Suprapubic skin (tissue), 4 donors: ENCODE results near the gene LHFPL6. TPM values are rescaled to one million over a fixed set of nuclear protein-coding genes. Genes with fewer than 3 reads are reported as not detected.

Experiments
- DNase-seq, 2 donors: peaks; one replicate each; pipeline ENCODE4 v3.0.0-alpha.2; 2019; ENCODE audit warnings: low spot score in 2 of 2
- H3K27ac ChIP-seq: fragments of 200-600 bp; sonication (generic); one replicate; pipeline ENCODE4 v1.5.1; 2019
- H3K27me3 ChIP-seq: fragments of 200-600 bp; sonication (generic); one replicate; pipeline ENCODE4 v1.5.1; 2019
- H3K36me3 ChIP-seq: fragments of 200-600 bp; sonication (generic); one replicate; pipeline ENCODE4 v1.5.1; 2019
- H3K4me1 ChIP-seq: fragments of 200-600 bp; sonication (generic); one replicate; pipeline ENCODE4 v1.5.1; 2019
- H3K4me3 ChIP-seq: fragments of 200-600 bp; sonication (generic); one replicate; pipeline ENCODE4 v1.5.1; 2019; ENCODE audit warnings: mild to moderate bottlenecking
- H3K9me3 ChIP-seq: fragments of 200-600 bp; sonication (generic); one replicate; pipeline ENCODE4 v1.5.1; 2019
- EP300 ChIP-seq: sonication (generic); formaldehyde crosslinking; IDR thresholded peaks from one replicate; pipeline ENCODE4 v1.6.1; 2017; ENCODE audit warnings: antibody characterized with exemption
- POLR2A ChIP-seq, 2 donors: fragments of 450-650 bp; IDR thresholded peaks; one replicate each; pipeline ENCODE4 v1.6.1; 2017; ENCODE audit warnings: antibody characterized with exemption in 2 of 2, mild to moderate bottlenecking in 2 of 2, moderate library complexity in 2 of 2
- POLR2AphosphoS5 ChIP-seq, 3 donors: sonication (generic); formaldehyde crosslinking; IDR thresholded peaks; one replicate each; pipeline ENCODE4 v1.6.1; 2017; ENCODE audit warnings: antibody characterized with exemption in 3 of 3
- WGBS: methylation state at CpG from one replicate; pipeline ENCODE4 v1.1.5; 2018; 5-methylcytosine and 5-hydroxymethylcytosine counted together
- total RNA-seq, 4 donors: library from RNA; depleted of rRNA; stranded (reverse); fragments of >200 nt; gene quantifications; one replicate each; pipeline ENCODE4 v1.1.0, GENCODE V29; 2016
- TF ChIP-seq, protein P1 (sequence below), 2 donors: fragments of 200-600 bp in 1 of 2; fragments of 450-650 bp in 1 of 2; sonication (generic) in 1 of 2; IDR thresholded peaks; one replicate each; pipeline ENCODE4 v1.5.1; 2016 to 2019; ENCODE audit warnings: antibody characterized with exemption in 2 of 2, mild to moderate bottlenecking in 1 of 2, moderate library complexity in 1 of 2

LHFPL6 gene
- total RNA-seq, 4 donors from 2014 or later, result 10.6 to 21.0 (median 15.6) TPM

DNA sequence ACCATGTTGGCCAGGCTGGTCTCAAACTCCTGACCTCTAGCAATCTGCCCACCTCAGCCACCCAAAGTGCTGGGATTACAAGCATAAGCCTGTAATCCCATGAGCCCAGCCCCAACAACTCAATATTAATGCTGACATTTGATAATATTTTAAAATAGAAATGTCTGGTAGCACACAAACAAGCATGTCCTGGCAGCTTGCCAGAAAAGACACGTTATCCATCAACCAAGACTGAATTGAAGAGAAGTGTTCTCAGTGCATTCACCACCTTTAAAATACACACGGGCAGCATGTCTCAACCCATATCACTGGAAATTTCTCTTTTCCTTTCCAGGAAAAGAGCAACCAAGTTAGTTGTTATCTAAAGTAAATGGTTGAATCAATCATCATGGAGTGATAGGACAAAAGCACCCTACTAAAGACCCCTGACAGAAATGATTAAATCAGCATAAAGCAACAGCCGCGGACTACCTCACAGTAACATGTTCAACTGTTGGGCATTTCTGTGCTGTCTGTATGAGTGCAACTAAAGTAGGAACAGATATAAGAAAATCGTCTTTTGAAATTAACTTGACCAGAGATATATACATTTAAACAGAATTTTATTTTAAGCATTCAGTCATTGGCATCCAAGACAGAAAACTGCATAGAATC is 25.0 kb downstream of the LHFPL6 start:
- Histone ChIP-seq H3K27ac (no peak overlapping the region), H3K4me1 (no peaks in the 10 kb centered on the region), H3K27me3 (no peaks in the 10 kb centered on the region), H3K36me3 (no peaks in the 10 kb centered on the region), H3K4me3 (no peak overlapping the region), H3K9me3 (no peaks in the 10 kb centered on the region)
- TF ChIP-seq, protein P1, sequence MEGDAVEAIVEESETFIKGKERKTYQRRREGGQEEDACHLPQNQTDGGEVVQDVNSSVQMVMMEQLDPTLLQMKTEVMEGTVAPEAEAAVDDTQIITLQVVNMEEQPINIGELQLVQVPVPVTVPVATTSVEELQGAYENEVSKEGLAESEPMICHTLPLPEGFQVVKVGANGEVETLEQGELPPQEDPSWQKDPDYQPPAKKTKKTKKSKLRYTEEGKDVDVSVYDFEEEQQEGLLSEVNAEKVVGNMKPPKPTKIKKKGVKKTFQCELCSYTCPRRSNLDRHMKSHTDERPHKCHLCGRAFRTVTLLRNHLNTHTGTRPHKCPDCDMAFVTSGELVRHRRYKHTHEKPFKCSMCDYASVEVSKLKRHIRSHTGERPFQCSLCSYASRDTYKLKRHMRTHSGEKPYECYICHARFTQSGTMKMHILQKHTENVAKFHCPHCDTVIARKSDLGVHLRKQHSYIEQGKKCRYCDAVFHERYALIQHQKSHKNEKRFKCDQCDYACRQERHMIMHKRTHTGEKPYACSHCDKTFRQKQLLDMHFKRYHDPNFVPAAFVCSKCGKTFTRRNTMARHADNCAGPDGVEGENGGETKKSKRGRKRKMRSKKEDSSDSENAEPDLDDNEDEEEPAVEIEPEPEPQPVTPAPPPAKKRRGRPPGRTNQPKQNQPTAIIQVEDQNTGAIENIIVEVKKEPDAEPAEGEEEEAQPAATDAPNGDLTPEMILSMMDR (IDR thresholded peaks at IDR 0.05), result no peak
- no peak for TF ChIP-seq POLR2A (IDR thresholded peaks at IDR 0.05)
- no peak for TF ChIP-seq POLR2AphosphoS5 (IDR thresholded peaks at IDR 0.05)
- TF ChIP-seq EP300, result no peak
- DNase-seq, result no peak
- WGBS, result 83% methylated on average over 5 of the region's 5 CpGs

GRCh38 chr13:39577203-39577602 is 25.8 kb downstream of the LHFPL6 start:
- 92% methylated on average over 2 of the region's 2 CpGs for WGBS
- no peaks in the 10 kb centered on the region for H3K36me3 ChIP-seq

DNA sequence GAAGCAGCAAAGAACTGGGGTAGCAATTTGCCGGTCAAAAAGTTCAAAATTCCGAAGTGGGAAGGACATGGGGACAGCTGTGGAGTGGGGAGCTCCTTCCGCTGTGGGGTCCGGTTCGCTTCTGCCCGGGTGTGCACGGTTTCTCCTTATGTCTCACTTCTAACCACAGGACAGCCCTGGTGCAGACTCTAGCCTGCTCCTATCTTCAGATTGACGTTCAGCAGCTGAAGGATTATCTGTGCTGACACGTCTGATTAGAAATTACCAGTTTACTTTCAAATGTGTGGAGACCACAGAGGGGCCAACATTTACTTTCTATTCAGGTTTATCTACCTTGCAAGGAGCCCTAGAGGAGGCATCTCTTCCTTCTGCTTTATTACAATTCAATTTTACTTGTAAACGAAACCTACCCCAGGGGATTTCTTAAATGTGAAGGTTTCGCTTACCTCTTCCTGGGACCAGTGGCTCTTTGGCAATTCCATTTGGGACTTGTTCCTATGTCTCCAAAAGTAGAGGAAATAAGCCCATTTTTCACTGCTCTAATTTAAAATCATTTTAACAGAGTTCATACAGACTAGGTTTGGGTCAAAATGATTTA is 27.3 kb downstream of the LHFPL6 start:
- H3K36me3 ChIP-seq, result peaks cover 2% of the 10 kb centered on the region
- H3K27me3 ChIP-seq, result no peaks in the 10 kb centered on the region
- TF ChIP-seq, protein P1 (IDR thresholded peaks at IDR 0.05), result no peak
- TF ChIP-seq EP300 (no peak), POLR2AphosphoS5 (IDR thresholded peaks at IDR 0.05) (no peak), POLR2A (IDR thresholded peaks at IDR 0.05) (no peak)
- WGBS, result 82% methylated on average over 11 of the region's 11 CpGs
- H3K27ac ChIP-seq, result no peak overlapping the region
- no peak for DNase-seq
- no peak overlapping the region for H3K4me3 ChIP-seq
- H3K9me3 ChIP-seq, result no peaks in the 10 kb centered on the region
- no peaks in the 10 kb centered on the region for H3K4me1 ChIP-seq

More at GRCh38 chr13:39577203-39577602, 25.8 kb downstream of the LHFPL6 start:
- TF ChIP-seq POLR2AphosphoS5 (IDR thresholded peaks at IDR 0.05) (no peak), EP300 (no peak), POLR2A (IDR thresholded peaks at IDR 0.05) (no peak)
- TF ChIP-seq, protein P1 (IDR thresholded peaks at IDR 0.05), result no peak
- Histone ChIP-seq H3K27ac (no peak overlapping the region), H3K4me3 (no peak overlapping the region), H3K9me3 (no peaks in the 10 kb centered on the region), H3K4me1 (no peaks in the 10 kb centered on the region), H3K27me3 (no peaks in the 10 kb centered on the region)
- no peak for DNase-seq

DNA sequence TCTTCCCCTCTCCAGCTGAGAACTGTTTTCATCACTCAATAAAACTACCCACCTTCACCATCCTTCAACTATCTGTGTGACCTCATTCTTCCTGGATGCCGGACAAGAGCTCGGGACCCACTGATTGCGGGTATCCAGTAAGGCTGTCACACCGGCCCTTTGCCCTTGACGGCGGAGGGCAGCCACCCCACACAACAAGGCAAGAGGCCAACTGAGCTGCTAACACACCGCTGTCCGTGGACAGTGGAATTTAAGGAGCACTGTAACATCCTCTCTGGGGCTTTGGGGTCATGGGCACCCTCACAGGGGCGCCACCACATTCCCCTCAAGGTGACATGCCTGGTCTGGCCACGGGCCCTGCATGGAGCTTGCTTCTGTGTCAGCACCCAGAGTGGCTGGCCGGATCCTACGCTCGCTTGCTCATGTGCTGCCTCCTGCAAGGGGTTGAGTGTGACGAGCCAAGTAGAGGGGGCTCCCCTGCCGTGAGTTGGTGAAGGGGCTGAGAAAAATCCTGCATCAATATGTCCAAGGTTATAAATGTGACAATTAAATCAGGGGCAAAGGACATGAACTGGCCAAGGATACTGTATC is 31.4 kb downstream of the LHFPL6 start:
- Histone ChIP-seq H3K36me3 (peaks cover 2% of the 10 kb centered on the region), H3K27ac (no peak overlapping the region), H3K27me3 (no peaks in the 10 kb centered on the region), H3K4me3 (no peak overlapping the region), H3K4me1 (no peaks in the 10 kb centered on the region), H3K9me3 (no peaks in the 10 kb centered on the region)
- WGBS, result 90% methylated on average over 14 of the region's 15 CpGs
- no peak for TF ChIP-seq POLR2AphosphoS5 (IDR thresholded peaks at IDR 0.05)
- no peak for TF ChIP-seq POLR2A (IDR thresholded peaks at IDR 0.05)
- TF ChIP-seq, protein P1 (IDR thresholded peaks at IDR 0.05), result no peak
- no peak for TF ChIP-seq EP300
- DNase-seq, result no peak

GRCh38 chr13:39567569-39567968 is 35.4 kb downstream of the LHFPL6 start:
- Histone ChIP-seq H3K36me3 (peaks cover 2% of the 10 kb centered on the region), H3K4me3 (no peak overlapping the region), H3K27me3 (no peaks in the 10 kb centered on the region), H3K27ac (no peak overlapping the region), H3K4me1 (peaks cover 22% of the 10 kb centered on the region), H3K9me3 (no peaks in the 10 kb centered on the region)
- DNase-seq, result no peak
- TF ChIP-seq, protein P1 (IDR thresholded peaks at IDR 0.05), result no peak
- no peak for TF ChIP-seq EP300
- TF ChIP-seq POLR2AphosphoS5 (IDR thresholded peaks at IDR 0.05), result no peak
- TF ChIP-seq POLR2A (IDR thresholded peaks at IDR 0.05), result no peak
- WGBS, result 68% methylated on average over 1 of the region's 1 CpG
